HepG2 (cell line): ENCODE data around the gene JMJD6. TPM values are rescaled to one million over a fixed set of nuclear protein-coding genes. Genes with fewer than 3 reads are reported as not detected.

Experiments used
- ATAC-seq: fragments of 200-7000 bp; cut with Tn5 transposase; 3 replicates; pipeline ENCODE4 v1.9.1; 2020; ENCODE audit warnings: mild to moderate bottlenecking, moderate library complexity
- BruUV-seq: library from RNA; stranded (reverse); fragments of 400-500 nt; replicated peaks from 2 replicates; lab custom pipeline; 2021; lab: Mats Ljungman, UMichigan
- CTCF ChIA-PET: fragments of 300-600 bp; formaldehyde crosslinking; extraction: SDS; loops from one replicate; lab custom pipeline; 2021; ENCODE audit warnings: low total read pairs, inconsistent platforms, low intra/inter-chr PET ratio; lab: Yijun Ruan, JAX
- POLR2A ChIA-PET: fragments of 350-600 bp; sonication (Branson Sonifier 250); formaldehyde crosslinking; loops from one replicate; lab custom pipeline; 2020; ENCODE audit warnings: antibody characterized with exemption, inconsistent platforms; lab: Yijun Ruan, JAX
- DNase-seq: peaks from one replicate; pipeline ENCODE4 v3.0.0-alpha.2; 2015; ENCODE audit warnings: low spot score
- FAIRE-seq: peaks from 3 replicates; lab custom pipeline; 2011; peaks lifted over from hg19 to GRCh38; lab: Jason Lieb, UNC
- H2AFZ ChIP-seq: one replicate; pipeline ENCODE4 v1.6.1; 2011; ENCODE audit warnings: low read length, inconsistent platforms
- H3K27ac ChIP-seq: fragments of 300-600 bp; 3 replicates; pipeline ENCODE4 v1.8.0; 2011; ENCODE audit warnings: mixed run types, mild to moderate bottlenecking, mixed read lengths, low read length, inconsistent platforms; ENCODE audit not compliant: insufficient read depth; ENCODE audit errors: extremely low read length
- H3K27me3 ChIP-seq, 2 experiments: fragments of 200-600 bp in 1 of 2; 2 replicates in 1 of 2; 3 replicates in 1 of 2; pipeline versions ENCODE4 v1.6.0 to v1.8.0; 2011; ENCODE audit warnings: low read length in 2 of 2, mild to moderate bottlenecking in 2 of 2, moderate library complexity in 2 of 2, inconsistent platforms in 1 of 2; ENCODE audit not compliant: insufficient read depth in 2 of 2, control insufficient read depth in 1 of 2
- H3K36me3 ChIP-seq, 2 experiments: fragments of 200-600 bp in 1 of 2; replicated peaks in 1 of 2; 2 replicates in 1 of 2; 3 replicates in 1 of 2; pipeline versions ENCODE4 v1.5.1 to v1.8.0; 2011; ENCODE audit warnings: low read length in 2 of 2, inconsistent platforms in 1 of 2; ENCODE audit not compliant: insufficient read depth in 2 of 2, control insufficient read depth in 1 of 2
- H3K4me1 ChIP-seq: 2 replicates; pipeline ENCODE4 v1.5.1; 2012; ENCODE audit warnings: low read length, inconsistent platforms; ENCODE audit not compliant: insufficient read depth
- H3K4me2 ChIP-seq: 2 replicates; pipeline ENCODE4 v1.6.0; 2011; ENCODE audit warnings: low read depth, low read length, inconsistent platforms
- H3K4me3 ChIP-seq, 3 experiments: fragments of 200-600 bp in 1 of 3; sonication (generic), shearing (Covaris generic) in 1 of 3; replicated peaks in 1 of 3; 2 replicates each; pipeline ENCODE4 v1.5.1; 2011 to 2016; ENCODE audit warnings: low read length in 3 of 3, inconsistent platforms in 2 of 3, low read depth in 2 of 3, mild to moderate bottlenecking in 2 of 3, control low read depth in 1 of 3, mixed read lengths in 1 of 3; ENCODE audit not compliant: insufficient read depth in 1 of 3
- H3K79me2 ChIP-seq: one replicate; pipeline ENCODE4 v1.6.1; 2011; ENCODE audit warnings: low read length, inconsistent platforms; ENCODE audit not compliant: insufficient read depth
- H3K9ac ChIP-seq: 2 replicates; pipeline ENCODE4 v1.6.0; 2011; ENCODE audit warnings: mild to moderate bottlenecking, low read depth, low read length, inconsistent platforms; ENCODE audit not compliant: insufficient read depth
- H3K9me3 ChIP-seq: 2 replicates; pipeline ENCODE4 v1.5.1; 2012; ENCODE audit warnings: mild to moderate bottlenecking, low read length
- H4K20me1 ChIP-seq: 2 replicates; pipeline ENCODE4 v1.6.0; 2011; ENCODE audit warnings: inconsistent platforms, mild to moderate bottlenecking, low read length, moderate library complexity; ENCODE audit not compliant: insufficient read depth
- ARNT2 ChIP-seq: sonication (generic); formaldehyde crosslinking; IDR thresholded peaks from 2 replicates; pipeline ENCODE4 v1.8.0; 2022; ENCODE audit warnings: mild to moderate bottlenecking, low read depth, missing genetic modification reagents, moderate library complexity
- EEA1 ChIP-seq: sonication (generic); formaldehyde crosslinking; IDR thresholded peaks from 2 replicates; pipeline ENCODE4 v1.5.1; 2020; ENCODE audit warnings: mild to moderate bottlenecking, missing genetic modification reagents, borderline replicate concordance
- HDAC1 ChIP-seq: sonication (generic); formaldehyde crosslinking; IDR thresholded peaks from 2 replicates; pipeline ENCODE4 v1.5.1; 2020; ENCODE audit warnings: mild to moderate bottlenecking, missing genetic modification reagents
- HHEX ChIP-seq: IDR thresholded peaks from 2 replicates; pipeline ENCODE4 v1.6.1; 2016; ENCODE audit warnings: control low read depth
- MBD4 ChIP-seq: IDR thresholded peaks from 2 replicates; pipeline ENCODE4 v1.6.1; 2012; ENCODE audit warnings: low read length, inconsistent platforms, borderline replicate concordance
- MYC ChIP-seq: sonication (generic); formaldehyde crosslinking; IDR thresholded peaks from 2 replicates; pipeline ENCODE4 v1.9.0; 2021; ENCODE audit warnings: missing genetic modification reagents, borderline replicate concordance
- NKX3-1 ChIP-seq: sonication (generic); formaldehyde crosslinking; IDR thresholded peaks from 2 replicates; pipeline ENCODE4 v1.5.0; 2020; ENCODE audit warnings: missing genetic modification reagents
- RARA ChIP-seq: IDR thresholded peaks from 2 replicates; pipeline ENCODE4 v1.6.1; 2016; ENCODE audit warnings: missing genetic modification reagents, missing compliant biosample characterization
- SP4 ChIP-seq: sonication (generic); formaldehyde crosslinking; IDR thresholded peaks from 2 replicates; pipeline ENCODE4 v1.8.1; 2023; ENCODE audit warnings: mild to moderate bottlenecking, missing genetic modification reagents
- THYN1 ChIP-seq: sonication (generic); formaldehyde crosslinking; IDR thresholded peaks from 2 replicates; pipeline ENCODE4 v1.8.1; 2023; ENCODE audit warnings: low read depth, mild to moderate bottlenecking, moderate library complexity, missing genetic modification reagents, borderline replicate concordance
- TSC22D2 ChIP-seq: sonication (generic); formaldehyde crosslinking; IDR thresholded peaks from 2 replicates; pipeline ENCODE4 v1.5.1; 2020; ENCODE audit warnings: missing genetic modification reagents, mild to moderate bottlenecking, borderline replicate concordance
- ZNF18 ChIP-seq: sonication (generic); formaldehyde crosslinking; IDR thresholded peaks from 2 replicates; pipeline ENCODE4 v1.8.0; 2022; ENCODE audit warnings: mild to moderate bottlenecking, missing genetic modification reagents; ENCODE audit not compliant: insufficient replicate concordance
- ZNF224 ChIP-seq: sonication (generic); formaldehyde crosslinking; IDR thresholded peaks from 2 replicates; pipeline ENCODE4 v1.5.0; 2020; ENCODE audit warnings: mild to moderate bottlenecking, missing genetic modification reagents
- ZNF563 ChIP-seq: sonication (generic); formaldehyde crosslinking; IDR thresholded peaks from 2 replicates; pipeline ENCODE4 v1.8.0; 2022; ENCODE audit warnings: mild to moderate bottlenecking, moderate library complexity, missing genetic modification reagents
- ZNF670 ChIP-seq: sonication (generic); formaldehyde crosslinking; IDR thresholded peaks from 2 replicates; pipeline ENCODE4 v1.8.0; 2022; ENCODE audit warnings: mild to moderate bottlenecking, missing genetic modification reagents, borderline replicate concordance
- ZNF687 ChIP-seq: sonication (generic); formaldehyde crosslinking; IDR thresholded peaks from 2 replicates; pipeline ENCODE4 v1.5.1; 2020; ENCODE audit warnings: mild to moderate bottlenecking, missing genetic modification reagents, moderate library complexity
- WGBS: methylation state at CpG from one replicate; pipeline ENCODE4 v1.1.6; 2017; ENCODE audit warnings: low lambda C conversion rate; 5-methylcytosine and 5-hydroxymethylcytosine counted together
- in situ Hi-C: cut with HindIII; loops from 2 replicates; pipeline ENCODE4 v1.10.0; 2017; ENCODE audit warnings: low pct_unique_long_range_greater_than_20kb; ENCODE audit not compliant: extremely low pct_ligation_motif_present
- intact Hi-C: fragments of 100-400 bp; cut with micrococcal nuclease; formaldehyde crosslinking; loops from one replicate; pipeline ENCODE4 v1.10.0; 2022; ENCODE audit not compliant: unreplicated experiment
- polyA plus RNA-seq, 8 experiments: library from polyadenylated mRNA; depleted of rRNA in 3 of 8; stranded (reverse) in 7 of 8; unstranded in 1 of 8; fragments of >200 nt; fragmentation: Illumina TruSeq in 4 of 8; extraction: Trizol in 4 of 8; gene quantifications; 2 replicates each; pipeline versions ENCODE4 v1.2.1 to v1.2.3, GENCODE V29; 2011 to 2016; ENCODE audit warnings: low read depth in 4 of 8, missing spikeins in 1 of 8, mixed read lengths in 1 of 8; ENCODE audit not compliant: insufficient read depth in 1 of 8
- total RNA-seq, 5 experiments: library from RNA; depleted of rRNA; stranded (reverse); fragments of >200 nt; fragmentation: Illumina TruSeq; extraction: Trizol; gene quantifications; 2 replicates each; pipeline ENCODE4 v1.2.3, GENCODE V29; 2016; ENCODE audit warnings: low read depth in 1 of 5

Gene JMJD6
- total and polyA plus RNA-seq, 2 of the 13 experiments (the other 11 are each of a cell fraction or from before 2014, with no cell fraction given) = 33.6 to 41.0 TPM

- TF ChIP-seq MYC (CRISPR knock-in tag) = 0 out of 2 replicates have a peak, but pooled peaks have one; percentile 20
- TF ChIP-seq ZNF670 (CRISPR knock-in tag) = 0 out of 2 replicates have a peak, but pooled peaks have one; percentile 62
- no peak for TF ChIP-seq NKX3-1 (CRISPR knock-in tag)
- no peak for TF ChIP-seq ZNF563
- TF ChIP-seq ZNF224 = 0 out of 2 replicates have a peak, but pooled peaks have one; percentile 16
- TF ChIP-seq SP4 = no peak
- 0 out of 2 replicates have a peak, but pooled peaks have one; percentile 9 for TF ChIP-seq HDAC1 (CRISPR knock-in tag)
- TF ChIP-seq ZNF687 = peak; percentile 8; the same call in 1 of the 2 replicates
Measured at GRCh38 chr17:76672892-76673291, 53.5 kb downstream of the JMJD6 start (continued).

- ChIA-PET CTCF (no interaction called here), POLR2A (interaction anchor here (0.8 to 3.2 kb wide), 35 partner anchors 10 to 643 kb away, joined by 3 to 30 read pairs (median 8); partner anchors contain the start of genes JMJD6, METTL23, MFSD11 and RHBDF2)
- no peaks in the 10 kb centered on the region for H3K79me2 ChIP-seq
- H3K9ac ChIP-seq = peak overlapping the region; percentile 82
- H3K9me3 ChIP-seq = no peaks in the 10 kb centered on the region
- H3K4me3 ChIP-seq = peak overlapping the region; percentile 66 to 83 (median 80)
- FAIRE-seq (peak; percentile 74), ATAC-seq (peak; percentile 14), DNase-seq (peak; percentile 81)
- peaks cover 56% of the 10 kb centered on the region for H3K4me1 ChIP-seq
- 22% methylated on average over 13 of the region's 13 CpGs for WGBS
- H3K36me3 ChIP-seq = no peaks in the 10 kb centered on the region
- in situ Hi-C loops (no loop called here), intact Hi-C loops (loop anchor here (2.0 to 5.0 kb wide), 2 partner anchors 42 to 150 kb away; no protein-coding TSS in a partner anchor)
- peak overlapping the region; percentile 91 for H3K4me2 ChIP-seq
- H2AFZ ChIP-seq = no peak overlapping the region
- H3K27ac ChIP-seq = peak overlapping the region; percentile 83
- BruUV-seq = TSS peak; percentile 90
- H3K27me3 ChIP-seq = no peaks in the 10 kb centered on the region; a peak in 1 of 5 replicates
- H4K20me1 ChIP-seq = no peaks in the 10 kb centered on the region
- 0 out of 2 replicates have a peak, but pooled peaks have one; percentile 37 for TF ChIP-seq HHEX
- TF ChIP-seq EEA1 = no peak
- TF ChIP-seq THYN1 (CRISPR knock-in tag) = peak; percentile 60; the same call in 1 of the 2 replicates
- TF ChIP-seq ZNF18 = peak; percentile 9
- peak; percentile 65 for TF ChIP-seq RARA
- TF ChIP-seq ARNT2 = peak; percentile 31; the same call in 1 of the 2 replicates
- 0 out of 2 replicates have a peak, but pooled peaks have one; percentile 53 for TF ChIP-seq TSC22D2 (CRISPR knock-in tag)
- no peak for TF ChIP-seq MBD4
Measured at GRCh38 chr17:76672270-76672851, 54.0 kb downstream of the JMJD6 start.
